Activated CD8-positive, alpha-beta memory T cell treated with anti-CD3 and anti-CD28 coated beads, Interleukin-2, amount 50 U/mL, for 24 hours (primary cell): ENCODE measurements around the gene COX4I1.

Source experiments
- DNase-seq: peaks from one replicate; pipeline ENCODE4 v3.0.0-alpha.2; 2020; ENCODE audit errors: extremely low read depth

The COX4I1 gene

DNA sequence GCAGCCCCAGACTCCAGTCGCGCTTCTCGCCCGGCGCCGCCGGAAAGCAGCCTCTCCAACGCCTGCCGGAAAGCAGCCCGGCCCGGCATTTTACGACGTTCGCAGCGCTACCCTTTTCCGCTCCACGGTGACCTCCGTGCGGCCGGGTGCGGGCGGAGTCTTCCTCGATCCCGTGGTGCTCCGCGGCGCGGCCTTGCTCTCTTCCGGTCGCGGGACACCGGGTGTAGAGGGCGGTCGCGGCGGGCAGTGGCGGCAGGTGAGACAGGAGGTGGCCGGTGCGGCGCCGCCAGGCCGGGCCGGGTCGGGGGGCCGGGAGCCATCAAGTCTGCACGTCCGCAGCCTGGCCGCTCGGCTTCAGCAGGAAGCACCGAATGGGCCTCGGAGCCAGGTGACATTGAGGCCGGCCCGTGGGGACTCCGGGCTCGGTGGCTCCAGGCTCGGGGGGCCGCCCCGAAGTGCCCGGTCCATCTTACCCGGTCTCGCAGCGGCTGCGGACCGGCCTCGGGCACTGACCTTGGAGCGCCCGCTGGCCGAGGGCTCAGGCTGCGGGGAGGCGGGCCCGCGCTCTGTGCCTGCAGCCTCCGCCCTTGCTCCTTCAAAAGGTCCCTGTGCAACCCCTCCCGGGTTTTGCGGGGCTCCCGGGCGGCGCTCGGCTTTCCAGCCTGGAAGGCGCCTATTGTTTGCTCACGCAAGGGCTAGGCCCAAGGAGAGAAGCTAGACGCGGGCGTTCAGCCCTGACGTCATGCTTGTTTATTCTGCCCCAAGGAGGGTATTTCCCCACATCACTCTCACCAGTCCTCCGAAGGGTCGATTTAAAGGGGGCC, at the start of gene COX4I1, which contains the start of gene EMC8:
Gene COX4I1, plus strand, starts transcription at position 199 of the 824 bp plus-strand sequence. CDS start 1,511 bp downstream, outside the sequence.
Gene EMC8, minus strand, starts transcription at position 48 of the 824 bp plus-strand sequence. CDS start 249 bp downstream, outside the sequence.
- DNase-seq: peak; percentile 85

DNA sequence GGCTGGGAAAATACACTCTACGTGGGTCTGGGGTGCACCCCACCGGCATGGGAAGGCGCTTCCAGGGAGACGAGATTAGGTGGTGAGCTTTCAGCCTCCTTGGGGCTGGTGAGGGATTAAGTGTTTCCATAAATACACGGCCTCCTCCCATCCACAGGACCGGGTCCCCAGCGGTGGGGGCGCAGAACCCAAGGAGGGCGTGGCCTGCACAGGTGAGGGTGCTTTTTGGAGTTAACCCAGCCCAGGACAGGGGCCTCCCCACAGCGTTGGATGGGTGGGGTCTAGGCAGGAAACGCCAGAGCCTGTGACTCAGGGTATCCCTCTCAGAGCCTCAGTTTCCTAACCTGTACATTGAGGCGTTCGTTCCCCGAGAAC, 49.7 kb upstream of the COX4I1 start:
- no peak for DNase-seq

DNA sequence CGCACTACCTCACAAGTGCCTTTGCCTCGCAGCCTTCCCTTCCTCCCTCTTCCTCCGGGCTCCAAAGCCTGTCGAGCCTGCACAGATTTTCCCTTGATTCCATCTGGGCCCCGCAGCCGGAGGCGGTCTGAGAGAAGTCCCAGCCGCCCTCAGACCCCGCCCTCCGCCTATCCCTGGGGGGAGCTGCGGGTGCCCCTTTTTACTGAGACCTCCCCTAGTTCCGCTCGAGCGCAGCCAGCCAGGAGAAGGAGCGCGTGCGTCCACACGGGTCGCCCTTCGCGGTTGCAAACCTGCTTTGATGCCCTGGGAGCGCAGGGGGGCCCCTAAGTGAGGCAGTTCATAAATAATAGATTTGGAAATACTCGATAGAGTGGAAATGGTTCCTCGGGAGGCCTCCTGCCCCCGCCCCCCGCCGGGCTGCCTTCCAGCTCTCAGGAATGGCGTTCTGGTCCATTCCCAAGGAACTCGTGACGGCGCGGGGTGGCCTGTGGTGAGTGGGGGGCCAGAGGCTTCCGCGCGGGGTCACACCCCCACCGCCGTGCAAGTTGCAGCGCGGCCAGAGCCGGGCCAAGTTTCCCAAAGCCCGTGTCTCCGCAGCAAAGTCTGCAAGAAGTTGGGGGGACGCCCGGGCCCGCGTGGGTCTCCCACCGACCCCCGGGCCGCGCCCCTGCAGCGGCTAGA, 49.2 kb upstream of the COX4I1 start:
- no peak for DNase-seq

DNA sequence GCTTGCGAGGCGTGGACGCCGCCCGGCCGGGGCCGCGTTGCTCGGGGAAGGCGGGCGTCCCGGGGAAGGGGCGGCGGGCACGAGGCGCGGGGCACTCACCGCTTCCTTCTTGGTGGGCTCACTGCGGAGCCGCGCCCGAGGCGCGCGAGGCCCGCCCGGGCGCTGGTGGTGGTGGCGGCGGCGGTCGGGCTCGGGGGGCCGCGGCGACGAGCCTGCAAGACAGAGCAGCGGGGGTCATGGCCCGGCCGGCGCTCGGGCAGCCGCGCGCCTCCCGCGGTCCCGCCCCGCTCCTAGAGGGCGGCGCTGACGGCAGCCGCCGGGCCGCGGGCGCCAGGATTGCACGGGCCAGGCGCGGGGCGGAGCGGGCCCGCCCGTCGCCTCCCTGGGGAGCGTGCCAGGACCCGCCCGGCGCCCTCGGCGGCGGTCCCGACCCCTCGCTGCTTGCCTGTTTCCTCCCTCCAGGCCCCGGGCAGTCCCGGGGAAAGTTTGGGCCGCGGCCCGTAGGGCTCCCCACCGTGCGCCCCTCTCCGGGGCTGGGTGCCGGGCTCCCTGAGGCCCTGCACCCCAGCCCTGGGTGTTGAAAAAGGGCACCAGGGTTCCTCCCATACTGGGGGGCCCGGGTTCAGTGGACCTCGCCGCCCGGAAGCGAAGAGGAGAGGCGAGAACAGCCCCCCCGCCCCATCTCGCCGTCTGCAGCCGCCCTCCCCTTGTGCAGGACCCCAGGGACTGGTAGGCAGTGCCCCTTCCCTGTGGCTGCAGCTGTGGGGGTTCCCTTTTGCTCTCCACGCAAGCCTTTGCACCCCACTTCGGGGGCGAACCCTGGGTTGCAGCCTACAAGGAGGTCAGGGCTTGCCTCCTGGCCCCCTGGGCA, 48.4 kb upstream of the COX4I1 start, which contains the start of gene C16orf74:
Gene C16orf74, minus strand, starts transcription at position 270 of the 871 bp plus-strand sequence. CDS start 15,879 bp downstream, outside the sequence.
- DNase-seq: no peak

DNA sequence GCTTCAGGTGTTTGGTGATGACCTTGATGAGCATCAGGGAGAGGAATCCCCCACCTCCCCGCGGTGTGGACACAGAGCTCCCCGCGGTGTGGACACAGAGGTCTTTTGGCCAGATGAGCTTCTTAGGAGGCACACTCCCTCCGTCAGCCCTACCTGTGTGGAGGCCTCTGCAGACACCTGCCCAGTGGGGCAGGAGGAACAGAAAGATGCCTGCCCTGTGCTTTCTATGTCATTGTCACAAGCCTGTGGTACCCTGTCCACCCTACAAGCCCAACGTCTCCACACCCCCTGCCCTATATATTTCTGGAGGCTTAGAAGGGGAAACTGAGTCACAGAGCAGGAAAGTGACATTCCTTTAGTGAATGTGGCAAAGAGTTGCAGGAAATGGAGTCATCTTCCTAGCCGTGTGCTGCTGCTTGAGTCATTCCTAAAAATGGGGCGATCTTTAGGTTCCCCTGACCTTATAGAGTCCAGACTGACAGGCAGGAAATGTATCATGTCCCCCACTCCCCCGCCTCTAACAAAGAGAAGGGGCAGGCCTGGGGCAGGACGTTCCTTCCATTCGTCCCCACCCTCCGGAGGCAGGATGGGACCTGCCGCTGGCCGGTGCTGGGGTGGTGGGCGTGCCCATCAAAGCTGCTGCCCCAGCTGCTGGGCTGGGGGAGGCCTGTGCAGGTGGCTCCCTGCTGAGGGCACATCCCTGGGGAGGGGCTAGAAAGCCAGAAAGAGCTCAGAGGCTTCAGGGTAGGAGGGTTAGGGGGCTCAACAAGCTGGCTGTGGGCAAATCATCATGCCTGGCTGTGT, 47.6 kb upstream of the COX4I1 start:
- DNase-seq: no peak

DNA sequence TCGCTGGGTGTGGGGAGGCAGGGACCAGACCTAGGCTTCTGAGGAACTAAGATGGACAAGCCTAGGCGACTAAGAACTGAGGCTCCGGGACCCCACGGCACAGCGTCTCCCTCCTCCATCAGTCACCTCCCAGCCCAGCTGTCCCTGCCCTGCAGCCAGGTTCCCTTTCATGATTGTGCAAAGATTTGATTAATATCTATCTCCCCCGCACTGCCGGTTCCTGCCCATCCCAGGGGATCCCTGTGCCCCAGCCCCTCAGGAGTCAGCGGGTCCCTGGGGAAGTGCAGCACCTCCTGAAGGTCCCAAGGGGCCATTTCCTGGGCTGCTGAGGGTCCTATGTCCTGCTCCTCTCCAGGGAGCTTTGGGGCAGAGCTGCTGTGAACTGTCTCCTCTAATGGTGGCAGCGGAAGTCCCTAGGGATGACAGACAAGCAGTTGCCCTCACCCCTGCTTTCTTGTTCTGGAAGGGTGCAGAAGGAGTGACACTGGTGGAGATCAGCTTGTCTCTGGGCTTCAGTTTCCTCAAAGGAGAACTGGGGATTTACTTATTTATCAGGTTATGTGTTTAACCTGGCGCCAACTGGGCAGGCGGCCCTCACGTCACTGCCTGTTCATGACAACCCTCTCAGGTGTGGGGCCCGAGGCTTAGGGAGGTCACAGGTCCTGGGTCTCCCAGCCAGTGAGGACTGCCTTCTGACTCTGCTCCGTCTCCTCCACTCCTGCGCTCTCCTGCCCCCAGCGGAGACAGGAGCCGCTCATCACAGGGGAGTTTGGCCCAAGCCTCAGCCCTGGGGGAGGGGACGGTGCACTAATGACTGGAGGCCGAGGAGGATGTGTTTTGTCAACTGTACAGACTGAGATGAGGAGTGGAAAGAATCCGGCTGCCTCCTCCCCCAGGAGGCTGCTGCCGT, 46.7 kb upstream of the COX4I1 start:
- no peak for DNase-seq

DNA sequence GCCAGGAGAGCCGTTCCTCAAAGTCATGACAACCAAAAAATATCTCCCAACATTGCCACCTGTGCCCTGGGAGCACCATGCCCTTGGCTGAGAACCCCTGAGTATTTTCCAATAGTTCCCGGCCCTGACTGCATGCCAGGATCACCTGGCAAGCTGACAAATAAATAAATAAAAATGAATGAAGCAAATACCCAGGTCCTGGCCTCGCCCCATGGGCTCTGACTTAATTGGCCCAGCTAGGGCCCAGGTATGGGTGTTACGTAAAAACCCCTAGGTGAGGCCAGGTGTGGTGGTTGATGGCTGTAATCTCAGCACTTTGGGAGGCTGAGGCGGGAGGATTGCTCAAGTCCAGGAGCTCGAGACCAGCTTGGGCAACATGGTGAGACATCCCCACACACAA, 45.9 kb upstream of the COX4I1 start:
- no peak for DNase-seq

DNA sequence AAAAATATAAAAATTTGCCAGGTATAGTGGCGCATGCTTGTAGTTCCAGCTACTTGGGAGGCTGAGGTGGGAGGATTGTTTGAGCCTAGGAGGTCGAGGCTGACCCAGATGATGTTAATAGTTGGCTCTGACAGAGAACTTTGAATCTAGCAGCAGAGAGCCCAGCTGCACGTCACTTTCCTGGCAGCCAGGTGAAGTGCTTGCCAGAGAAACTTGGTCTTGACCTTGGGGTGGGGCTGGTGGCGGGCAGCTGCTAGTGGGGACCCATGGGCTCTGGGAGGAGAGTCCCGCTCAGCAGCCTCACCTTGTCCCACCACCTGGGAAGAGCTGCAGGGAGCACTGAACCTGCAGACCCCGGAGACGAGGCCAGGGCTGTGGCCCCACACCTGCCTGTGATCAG, 45.5 kb upstream of the COX4I1 start:
- DNase-seq: no peak

DNA sequence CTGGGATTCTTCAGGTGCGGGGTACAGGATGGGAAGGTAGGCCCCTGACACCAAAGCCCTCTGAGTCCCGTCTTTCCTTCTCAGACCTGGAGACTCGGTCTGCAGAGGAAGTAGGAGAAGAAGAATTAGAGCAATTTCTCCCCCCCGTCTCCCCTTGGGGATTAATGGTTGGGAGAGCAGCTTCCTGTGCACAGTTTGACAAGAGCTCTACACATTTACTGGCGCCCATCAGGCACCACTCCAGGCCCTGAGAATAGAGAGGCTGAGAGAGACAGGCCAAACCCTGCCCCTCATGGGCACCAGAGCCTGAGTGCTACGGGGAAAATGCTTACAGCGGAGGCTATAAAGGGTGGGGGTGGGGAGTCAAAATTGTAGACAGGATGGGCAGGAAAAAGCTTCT, 45.1 kb upstream of the COX4I1 start:
- DNase-seq: no peak

DNA sequence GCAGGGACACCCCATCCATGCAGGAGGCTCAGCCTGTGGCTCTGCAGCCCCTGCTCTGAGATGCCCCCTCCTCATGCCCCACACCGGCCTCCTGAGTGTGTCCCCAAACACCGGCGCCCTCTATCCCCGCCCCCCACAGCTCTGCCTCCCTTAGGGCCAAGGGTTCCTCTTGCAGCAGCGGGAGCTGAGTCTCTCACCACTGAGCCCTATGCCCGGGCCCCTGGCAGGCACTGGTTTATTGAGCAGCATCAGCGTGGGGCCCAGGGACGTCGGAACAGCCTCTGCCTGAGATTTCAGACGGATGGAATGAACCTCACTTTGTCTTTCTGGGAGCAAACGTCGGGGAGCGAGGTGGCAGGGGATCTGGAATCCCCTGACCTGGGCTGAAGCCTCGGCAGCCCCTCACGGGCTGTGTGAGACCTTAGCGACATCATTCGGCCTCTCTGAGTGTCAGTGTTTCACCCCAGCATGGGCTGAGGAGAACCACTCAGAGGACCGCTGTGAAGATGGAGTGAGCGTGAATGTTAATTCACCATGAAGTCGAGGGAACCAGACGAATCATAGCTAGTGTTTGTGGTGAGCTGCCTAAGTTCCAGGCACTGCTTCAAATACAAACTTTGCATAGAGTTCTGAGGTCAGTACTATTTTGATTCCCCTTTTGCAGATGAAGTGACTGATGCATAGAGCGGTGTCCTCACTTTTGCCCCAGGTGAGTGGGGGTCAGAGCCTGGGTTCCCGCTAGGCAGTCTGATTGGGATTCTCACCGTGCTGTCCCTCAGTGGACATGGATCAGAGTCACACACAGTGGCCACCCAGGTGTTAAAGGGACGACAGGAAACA, 43.3 kb upstream of the COX4I1 start:
- no peak for DNase-seq

DNA sequence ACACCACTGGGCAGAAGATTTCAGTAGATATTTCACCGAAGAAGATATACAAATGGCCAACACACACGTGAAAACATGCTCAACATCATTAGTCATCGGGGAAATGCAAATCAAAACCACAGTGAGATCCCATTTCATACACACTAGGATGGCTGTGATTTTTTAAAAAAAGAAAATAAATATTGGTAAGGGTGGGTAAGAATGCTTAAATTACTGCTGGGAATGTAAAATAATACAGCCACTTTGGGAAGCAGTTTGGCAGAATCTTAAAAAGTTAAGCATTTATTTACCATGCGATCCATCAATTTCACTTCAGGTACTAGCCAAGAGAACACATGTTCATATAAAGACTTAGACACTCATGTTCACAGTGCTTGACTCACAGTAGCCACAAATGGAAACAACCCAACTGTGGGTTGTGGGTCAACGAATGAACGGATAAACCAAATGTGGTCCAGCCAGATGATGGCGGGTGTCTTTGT, 42.1 kb upstream of the COX4I1 start:
- DNase-seq: no peak

DNA sequence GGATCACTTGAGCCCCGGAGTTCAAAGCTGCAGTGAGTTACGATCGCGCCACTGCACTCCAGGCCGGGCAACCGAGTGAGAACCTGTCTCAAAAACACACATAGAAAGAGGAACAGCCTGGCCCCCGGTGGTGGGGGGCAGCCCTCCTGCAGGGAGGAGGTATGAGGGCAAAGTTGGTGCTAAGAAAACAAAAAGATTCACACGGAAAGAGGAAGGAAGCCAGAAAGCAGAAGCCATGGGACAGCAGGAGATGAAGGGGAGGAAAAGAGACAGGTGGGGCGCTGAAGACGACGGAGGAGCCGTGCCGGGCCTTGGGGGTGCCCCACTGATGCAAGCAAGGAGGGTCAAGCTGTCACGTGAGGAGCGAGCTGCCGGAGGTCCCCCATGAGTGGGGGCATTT, 40.4 kb upstream of the COX4I1 start:
- DNase-seq: no peak

DNA sequence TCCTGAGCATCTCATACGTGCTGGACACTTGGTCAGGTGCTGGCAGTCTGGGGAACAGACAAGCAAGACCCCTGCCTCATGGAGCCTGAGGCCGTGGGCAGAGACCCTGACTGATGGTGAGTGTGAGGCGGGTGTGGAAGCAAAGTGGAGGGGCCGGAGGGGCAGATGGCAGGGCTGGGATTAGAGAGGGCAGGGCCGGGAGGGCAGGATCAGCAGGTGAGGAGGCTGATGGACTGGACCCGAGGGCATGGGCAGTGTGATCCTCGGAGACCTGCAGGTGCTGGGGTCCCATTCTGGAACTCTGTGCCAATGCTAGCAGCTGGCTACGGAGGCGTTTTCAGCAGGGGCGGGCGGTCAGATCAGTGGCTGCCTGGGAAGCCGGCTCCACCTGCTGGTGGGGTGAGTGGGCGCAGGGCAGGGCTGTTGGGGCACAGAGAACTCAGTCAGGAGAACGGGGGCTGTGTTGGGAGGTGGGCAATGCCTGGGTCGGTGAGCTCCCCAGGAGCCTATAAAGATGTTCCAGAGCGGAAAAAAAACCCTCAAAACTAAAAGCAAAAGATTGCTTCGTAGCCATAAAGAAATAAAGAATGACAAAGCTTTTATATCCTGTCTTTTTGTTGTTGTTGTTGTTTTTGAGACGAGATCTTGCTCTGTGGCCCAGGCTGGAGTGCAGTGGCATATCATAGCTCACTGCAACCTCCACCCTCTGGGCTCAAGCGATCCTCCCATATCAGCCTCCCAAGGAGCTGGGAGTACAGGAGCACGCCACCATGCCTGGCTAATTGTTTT, 39.7 kb upstream of the COX4I1 start:
- DNase-seq: no peak

DNA sequence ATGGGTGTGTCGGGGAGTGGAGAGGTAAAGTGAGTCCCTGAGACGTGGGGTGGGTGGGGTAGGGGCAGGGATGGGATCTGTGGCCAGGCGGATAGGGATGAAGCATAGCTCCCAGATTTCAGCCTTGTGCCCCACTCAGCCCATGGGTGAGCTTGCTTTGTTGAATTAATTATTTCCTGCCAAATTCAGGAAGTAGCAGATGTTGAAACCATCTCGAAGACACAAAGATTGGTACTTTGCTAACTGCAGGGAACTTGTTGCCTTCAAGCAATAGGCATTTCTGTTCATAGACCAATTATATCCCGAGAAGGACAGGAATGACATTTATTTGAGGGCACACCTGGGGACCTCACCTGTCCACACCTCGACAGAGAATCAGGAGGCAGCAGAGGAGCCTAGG, 37.6 kb upstream of the COX4I1 start:
- DNase-seq: no peak

DNA sequence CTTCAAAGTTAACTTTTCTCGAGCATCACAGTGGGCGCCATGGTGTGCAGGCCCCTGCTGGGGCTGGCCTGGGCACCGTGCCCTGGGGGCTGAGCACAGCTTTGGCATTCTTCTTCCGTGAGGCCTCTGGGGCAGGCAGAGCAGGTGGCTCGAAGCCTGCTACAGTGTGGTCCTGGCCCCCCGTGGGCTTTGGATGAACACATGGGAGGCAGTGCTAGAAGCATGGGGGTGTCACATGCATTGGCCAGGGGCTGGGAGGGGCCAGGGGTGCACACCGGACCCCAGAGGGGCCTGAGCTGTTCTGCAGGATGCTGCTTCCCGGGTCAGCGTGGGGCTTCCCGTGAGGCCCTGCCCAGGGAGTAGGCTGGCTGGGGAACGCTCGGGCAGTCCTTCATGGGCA, 36.5 kb upstream of the COX4I1 start:
- no peak for DNase-seq

DNA sequence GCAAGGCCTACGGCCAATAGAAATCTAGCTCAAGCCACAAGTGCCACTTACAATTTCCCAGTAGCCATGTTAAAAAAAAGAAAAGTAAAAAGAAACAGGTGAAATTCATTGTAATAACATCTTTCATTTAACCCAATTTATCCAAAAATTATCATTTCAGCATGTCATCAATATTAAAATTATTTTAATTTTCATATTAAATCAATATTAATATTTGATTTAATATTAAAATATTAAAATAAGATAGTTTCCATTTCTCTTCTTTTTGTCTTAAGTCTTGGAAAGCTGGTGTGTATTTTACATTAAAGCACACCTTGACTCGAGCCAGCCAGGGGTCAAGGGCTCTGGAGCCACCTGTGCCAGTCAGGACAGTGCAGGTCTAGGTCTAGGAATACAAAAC, 35.9 kb upstream of the COX4I1 start:
- DNase-seq: no peak

DNA sequence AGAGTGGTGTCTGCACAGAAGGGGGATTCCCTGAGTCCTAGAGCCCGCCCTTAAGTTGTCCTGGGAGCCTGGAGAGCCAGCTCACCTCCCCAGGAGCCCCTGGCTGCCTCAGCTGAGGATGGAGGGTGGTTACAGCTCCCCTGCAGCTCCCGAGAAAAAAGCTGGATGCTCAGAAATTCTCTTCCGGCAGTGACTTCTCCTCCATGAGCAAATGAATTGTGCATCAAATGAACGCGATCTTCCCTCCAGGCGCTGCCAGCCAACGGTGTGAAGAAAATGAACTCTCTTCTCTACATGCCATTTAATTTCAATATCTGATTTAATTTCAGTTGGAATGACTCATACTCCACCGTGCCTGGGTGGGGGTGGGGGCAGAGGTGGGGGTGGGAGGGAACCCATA, 34.3 kb upstream of the COX4I1 start:
- DNase-seq: no peak

DNA sequence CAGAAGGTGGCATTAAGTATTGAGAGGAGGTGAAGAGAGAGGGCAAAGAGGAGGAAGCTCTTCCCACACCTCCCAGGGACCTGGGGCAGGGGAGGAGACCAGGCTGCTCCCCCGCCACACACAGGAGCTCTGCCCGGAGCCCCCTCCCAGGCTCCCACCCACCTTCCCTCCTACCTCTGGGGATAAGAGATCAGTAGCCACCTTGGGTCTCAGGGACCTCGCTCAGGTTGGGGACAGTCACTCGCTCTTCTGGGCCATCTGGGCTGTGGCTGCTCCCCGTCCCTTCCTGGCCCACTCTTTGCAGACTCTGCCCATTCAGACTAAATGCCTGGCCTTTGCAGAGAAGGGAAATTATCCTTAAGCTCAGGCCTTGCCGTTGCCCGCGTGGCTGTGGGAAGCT, 33.7 kb upstream of the COX4I1 start:
- DNase-seq: no peak
